Vagina (tissue), 2 donors: ENCODE results near the gene RCE1.

ENCODE experiments used
- POLR2A ChIP-seq, 2 donors: fragments of 450-650 bp; IDR thresholded peaks; one replicate each; pipeline ENCODE4 v1.6.1; 2017; ENCODE audit warnings: antibody characterized with exemption in 2 of 2, mild to moderate bottlenecking in 2 of 2, moderate library complexity in 2 of 2
- TF ChIP-seq, protein P1 (sequence below), 3 experiments: fragments of 450-650 bp in 2 of 3; fragments of 200-600 bp in 1 of 3; sonication (generic) in 1 of 3; IDR thresholded peaks; one replicate each; pipeline ENCODE4 v1.5.1; 2017 to 2019; ENCODE audit warnings: antibody characterized with exemption in 3 of 3, mild to moderate bottlenecking in 2 of 3, moderate library complexity in 2 of 3

- TF ChIP-seq, protein P1, sequence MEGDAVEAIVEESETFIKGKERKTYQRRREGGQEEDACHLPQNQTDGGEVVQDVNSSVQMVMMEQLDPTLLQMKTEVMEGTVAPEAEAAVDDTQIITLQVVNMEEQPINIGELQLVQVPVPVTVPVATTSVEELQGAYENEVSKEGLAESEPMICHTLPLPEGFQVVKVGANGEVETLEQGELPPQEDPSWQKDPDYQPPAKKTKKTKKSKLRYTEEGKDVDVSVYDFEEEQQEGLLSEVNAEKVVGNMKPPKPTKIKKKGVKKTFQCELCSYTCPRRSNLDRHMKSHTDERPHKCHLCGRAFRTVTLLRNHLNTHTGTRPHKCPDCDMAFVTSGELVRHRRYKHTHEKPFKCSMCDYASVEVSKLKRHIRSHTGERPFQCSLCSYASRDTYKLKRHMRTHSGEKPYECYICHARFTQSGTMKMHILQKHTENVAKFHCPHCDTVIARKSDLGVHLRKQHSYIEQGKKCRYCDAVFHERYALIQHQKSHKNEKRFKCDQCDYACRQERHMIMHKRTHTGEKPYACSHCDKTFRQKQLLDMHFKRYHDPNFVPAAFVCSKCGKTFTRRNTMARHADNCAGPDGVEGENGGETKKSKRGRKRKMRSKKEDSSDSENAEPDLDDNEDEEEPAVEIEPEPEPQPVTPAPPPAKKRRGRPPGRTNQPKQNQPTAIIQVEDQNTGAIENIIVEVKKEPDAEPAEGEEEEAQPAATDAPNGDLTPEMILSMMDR (IDR thresholded peaks at IDR 0.05): no peak
- no peak for TF ChIP-seq POLR2A (IDR thresholded peaks at IDR 0.05)
These were observed 42.2 kb downstream of the RCE1 start for GRCh38 chr11:66885469-66885868.
